MM.1S (cell line): ENCODE results near the gene PTPRN2.

Experiments
- DNase-seq: peaks from one replicate; pipeline ENCODE4 v3.0.0-alpha.2; 2015
- H2AFZ ChIP-seq: fragments of 300-600 bp; sonication (generic); 2 replicates; pipeline ENCODE4 v1.6.0; 2016; ENCODE audit warnings: antibody characterized with exemption, low read length
- H3F3A ChIP-seq: fragments of 300-600 bp; sonication (generic); 2 replicates; pipeline ENCODE4 v1.6.1; 2016; ENCODE audit warnings: mild to moderate bottlenecking, antibody characterized with exemption, low read length, moderate library complexity, mixed read lengths; ENCODE audit not compliant: insufficient read depth
- H3K27ac ChIP-seq: fragments of 300-600 bp; sonication (generic); 2 replicates; pipeline ENCODE4 v1.5.1; 2016; ENCODE audit warnings: mild to moderate bottlenecking, low read length
- H3K27me3 ChIP-seq: fragments of 300-600 bp; sonication (generic); replicated peaks from 2 replicates; pipeline ENCODE4 v1.6.0; 2016; ENCODE audit warnings: low read length; ENCODE audit not compliant: insufficient read depth
- H3K36me3 ChIP-seq: fragments of 300-600 bp; sonication (generic); replicated peaks from 2 replicates; pipeline ENCODE4 v1.6.1; 2016; ENCODE audit warnings: mild to moderate bottlenecking, low read length, mixed read lengths; ENCODE audit not compliant: insufficient read depth
- H3K4me1 ChIP-seq: fragments of 300-600 bp; sonication (generic); 2 replicates; pipeline ENCODE4 v1.6.1; 2016; ENCODE audit warnings: low read length, mixed read lengths
- H3K4me2 ChIP-seq: fragments of 300-600 bp; sonication (generic); 2 replicates; pipeline ENCODE4 v1.6.0; 2016; ENCODE audit warnings: low read depth, low read length
- H3K4me3 ChIP-seq: fragments of 300-600 bp; sonication (generic); 2 replicates; pipeline ENCODE4 v1.5.1; 2016; ENCODE audit warnings: low read length, mixed read lengths
- H3K79me2 ChIP-seq: fragments of 300-600 bp; sonication (generic); 2 replicates; pipeline ENCODE4 v1.6.1; 2016; ENCODE audit warnings: mixed run types, low read length, mixed read lengths
- H3K9ac ChIP-seq: fragments of 300-600 bp; sonication (generic); 2 replicates; pipeline ENCODE4 v1.6.1; 2016; ENCODE audit warnings: low read length, mixed read lengths
- H3K9me2 ChIP-seq: fragments of 300-600 bp; sonication (generic); replicated peaks from 2 replicates; pipeline ENCODE4 v1.6.1; 2016; ENCODE audit warnings: mild to moderate bottlenecking, low read length, mixed read lengths; ENCODE audit not compliant: insufficient read depth
- H3K9me3 ChIP-seq: fragments of 300-600 bp; sonication (generic); replicated peaks from 2 replicates; pipeline ENCODE4 v1.6.1; 2016; ENCODE audit warnings: mild to moderate bottlenecking, low read length, mixed read lengths; ENCODE audit not compliant: insufficient read depth
- H4K20me1 ChIP-seq: fragments of 300-600 bp; sonication (generic); 2 replicates; pipeline ENCODE4 v1.6.1; 2016; ENCODE audit warnings: mild to moderate bottlenecking, low read length, moderate library complexity, mixed read lengths; ENCODE audit not compliant: insufficient read depth
- CTCF ChIP-seq: fragments of 300-600 bp; sonication (generic); IDR thresholded peaks from 2 replicates; pipeline ENCODE4 v1.5.1; 2016; ENCODE audit warnings: antibody characterized with exemption, low read length, mixed read lengths
- EZH2 ChIP-seq: fragments of 300-600 bp; sonication (generic); optimal IDR thresholded peaks from 2 replicates; pipeline ENCODE3; 2017; ENCODE audit warnings: low read depth, mild to moderate bottlenecking, antibody characterized with exemption, low read length, mixed read lengths
- EZH2phosphoT487 ChIP-seq: fragments of 300-600 bp; sonication (generic); IDR thresholded peaks from 2 replicates; pipeline ENCODE4 v1.6.1; 2018; ENCODE audit warnings: antibody characterized with exemption, low read length

PTPRN2 gene

GRCh38 chr7:158495216-158495615 lies 92.4 kb downstream of the PTPRN2 start:
- no peak overlapping the region for H3K4me2 ChIP-seq
- H4K20me1 ChIP-seq, result no peaks in the 10 kb centered on the region
- H3K27me3 ChIP-seq, result peaks cover 51% of the 10 kb centered on the region
- DNase-seq, result no peak
- H3K79me2 ChIP-seq, result no peaks in the 10 kb centered on the region
- H3K4me3 ChIP-seq, result no peak overlapping the region
- H3K4me1 ChIP-seq, result no peaks in the 10 kb centered on the region
- H3K9me3 ChIP-seq, result no peaks in the 10 kb centered on the region
- no peak overlapping the region for H2AFZ ChIP-seq
- TF ChIP-seq CTCF (no peak), EZH2 (no peak), EZH2phosphoT487 (no peak)
- no peaks in the 10 kb centered on the region for H3F3A ChIP-seq
- H3K9me2 ChIP-seq, result no peaks in the 10 kb centered on the region
- H3K9ac ChIP-seq, result no peak overlapping the region
- no peaks in the 10 kb centered on the region for H3K36me3 ChIP-seq
- no peak overlapping the region for H3K27ac ChIP-seq

- no peak overlapping the region for H3K9ac ChIP-seq
- H3K27ac ChIP-seq, result no peak overlapping the region
- H3K4me2 ChIP-seq, result no peak overlapping the region
- H3K27me3 ChIP-seq, result peaks cover 52% of the 10 kb centered on the region
- H3K9me2 ChIP-seq, result no peaks in the 10 kb centered on the region
- no peak overlapping the region for H3K4me3 ChIP-seq
- H3K36me3 ChIP-seq, result no peaks in the 10 kb centered on the region
- no peaks in the 10 kb centered on the region for H3K4me1 ChIP-seq
- no peaks in the 10 kb centered on the region for H4K20me1 ChIP-seq
- TF ChIP-seq EZH2phosphoT487 (no peak), CTCF (no peak), EZH2 (no peak)
- DNase-seq, result no peak
- no peaks in the 10 kb centered on the region for H3F3A ChIP-seq
- H3K9me3 ChIP-seq, result no peaks in the 10 kb centered on the region
- H2AFZ ChIP-seq, result no peak overlapping the region
- no peaks in the 10 kb centered on the region for H3K79me2 ChIP-seq
Observed at GRCh38 chr7:158494643-158495042, 93.0 kb downstream of the PTPRN2 start.

- H3K4me3 ChIP-seq, result no peak overlapping the region
- no peak overlapping the region for H3K9ac ChIP-seq
- no peak overlapping the region for H3K27ac ChIP-seq
- TF ChIP-seq EZH2, result no peak
- TF ChIP-seq CTCF, result 0 out of 2 replicates have a peak, but pooled peaks have one; percentile 7
- DNase-seq, result no peak
- no peaks in the 10 kb centered on the region for H3F3A ChIP-seq
- H2AFZ ChIP-seq, result no peak overlapping the region
- H4K20me1 ChIP-seq, result no peaks in the 10 kb centered on the region
- H3K79me2 ChIP-seq, result no peaks in the 10 kb centered on the region
- H3K4me2 ChIP-seq, result no peak overlapping the region
- H3K36me3 ChIP-seq, result no peaks in the 10 kb centered on the region
- H3K4me1 ChIP-seq, result no peaks in the 10 kb centered on the region
- no peaks in the 10 kb centered on the region for H3K9me2 ChIP-seq
- no peaks in the 10 kb centered on the region for H3K9me3 ChIP-seq
- peaks cover 53% of the 10 kb centered on the region for H3K27me3 ChIP-seq
Observed at GRCh38 chr7:158494162-158494586, 93.4 kb downstream of the PTPRN2 start.

GRCh38 chr7:158492367-158492764 lies 95.3 kb downstream of the PTPRN2 start:
- TF ChIP-seq CTCF (no peak), EZH2 (no peak), EZH2phosphoT487 (no peak)
- no peak overlapping the region for H3K9ac ChIP-seq
- no peaks in the 10 kb centered on the region for H4K20me1 ChIP-seq
- no peak overlapping the region for H3K4me3 ChIP-seq
- H3K4me1 ChIP-seq, result no peaks in the 10 kb centered on the region
- no peak for DNase-seq
- no peaks in the 10 kb centered on the region for H3K9me3 ChIP-seq
- no peak overlapping the region for H3K27ac ChIP-seq
- no peaks in the 10 kb centered on the region for H3K36me3 ChIP-seq
- H3K4me2 ChIP-seq, result no peak overlapping the region
- no peaks in the 10 kb centered on the region for H3K79me2 ChIP-seq
- H3K27me3 ChIP-seq, result peaks cover 52% of the 10 kb centered on the region
- H3F3A ChIP-seq, result no peaks in the 10 kb centered on the region
- no peaks in the 10 kb centered on the region for H3K9me2 ChIP-seq
- no peak overlapping the region for H2AFZ ChIP-seq
